Measurements from ENCODE around the gene ADGRB2. TPM values are rescaled to one million over a fixed set of nuclear protein-coding genes. Genes with fewer than 3 reads are reported as not detected.

ADGRB2 gene
- total and polyA plus RNA-seq, 2 of the 4 experiments (the other 2 are of a cell fraction), result 2.2 to 11.9 TPM

DNA sequence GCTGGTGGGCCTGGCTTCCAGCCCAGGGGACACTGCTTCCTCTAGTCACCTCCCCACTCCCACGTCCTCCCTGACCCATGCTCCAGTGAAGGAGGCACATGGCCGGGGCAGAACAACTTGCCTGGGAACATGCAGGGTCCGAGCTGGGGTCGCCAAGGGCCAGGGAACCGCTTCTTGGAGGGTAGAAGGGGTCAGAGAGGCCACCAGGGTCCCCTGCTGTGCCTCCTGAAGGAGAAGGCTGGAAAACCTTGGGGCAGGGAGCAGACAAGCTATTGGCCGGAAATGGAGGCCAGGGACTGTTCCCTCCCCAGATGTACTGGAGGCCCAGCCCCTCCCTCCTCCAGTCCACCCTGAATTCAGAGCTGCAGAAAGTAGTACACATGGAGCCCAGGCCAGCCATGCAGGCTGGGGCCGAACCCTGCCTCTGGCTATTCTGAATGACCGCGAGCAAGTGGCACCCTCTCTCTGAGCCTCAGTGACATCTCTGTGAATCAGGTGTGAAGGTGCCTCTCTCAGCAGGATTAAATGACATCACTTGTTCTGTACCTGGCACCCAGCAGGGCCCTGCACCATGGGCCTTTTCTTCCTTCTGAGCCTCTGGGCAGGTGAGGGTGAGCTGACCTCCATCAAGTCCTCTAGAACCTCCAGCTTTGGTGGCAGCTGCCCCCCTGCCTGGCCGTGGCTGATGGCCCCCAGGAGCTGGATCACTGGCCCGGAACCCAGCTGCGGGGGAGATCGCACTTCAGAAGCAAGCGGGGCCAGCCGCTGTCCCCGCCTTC lies 35.9 kb upstream of the ADGRB2 start:
- Histone ChIP-seq H3K9ac (ENCODE audit: low read depth, low read length) (no peak overlapping the region), H3K27ac (ENCODE audit: insufficient read depth, low read length) (peak overlapping the region; percentile 77), H3K4me3 (ENCODE audit: insufficient read depth, low read depth, low read length) (no peak overlapping the region), H3K18ac (ENCODE audit: low read depth, low read length) (peak overlapping the region; percentile 42), H4K91ac (ENCODE audit: insufficient read depth, low read depth, low read length) (peak overlapping the region; percentile 76), H3K4me2 (ENCODE audit: low read depth, low read length) (no peak overlapping the region), H3K4ac (ENCODE audit: low read depth, low read length) (peak overlapping the region; percentile 87), H2BK20ac (ENCODE audit: low read depth, low read length) (no peak overlapping the region; the same call in 1 of the 2 replicates), H4K8ac (ENCODE audit: low read depth in 2 of 2, low read length in 2 of 2) (peak overlapping the region; percentile 68 to 93; a peak in 3 of 4 replicates), H3K9me3 (ENCODE audit: control insufficient read depth, insufficient read depth, low read length) (no peaks in the 10 kb centered on the region), H3K27me3 (ENCODE audit: control insufficient read depth, insufficient read depth, low read length) (no peaks in the 10 kb centered on the region), H2AK5ac (ENCODE audit: low read depth, low read length) (peak overlapping the region; percentile 86), H3K4me1 (ENCODE audit: control insufficient read depth, insufficient read depth, low read length) (peaks cover 32% of the 10 kb centered on the region), H4K5ac (ENCODE audit: low read depth, low read length) (peak overlapping the region; percentile 5), H3K23ac (ENCODE audit: low read depth, low read length) (no peak overlapping the region), H2BK5ac (ENCODE audit: low read depth, low read length, poor library complexity, severe bottlenecking) (peak overlapping the region; percentile 80), H2AK9ac (replicated peaks; ENCODE audit: low read depth, low read length, poor library complexity) (peak overlapping the region; percentile 67), H4K20me1 (ENCODE audit: insufficient read depth, low read length) (peaks cover 13% of the 10 kb centered on the region), H3K79me1 (ENCODE audit: low read depth in 1 of 2, low read length in 2 of 2) (peaks cover 11 to 39% of the 10 kb centered on the region in 2 experiments; a peak in 2 of 4 replicates), H2AFZ (replicated peaks; ENCODE audit: low read length, poor library complexity) (peak overlapping the region; percentile 64), H3K56ac (ENCODE audit: extremely low read depth, insufficient read depth, low read length) (no peak overlapping the region), H3K14ac (replicated peaks; ENCODE audit: low read depth, low read length) (peak overlapping the region; percentile 78; the same call in 1 of the 2 replicates), H2BK120ac (ENCODE audit: low read depth, low read length) (peak overlapping the region; percentile 91), H2BK15ac (ENCODE audit: low read depth, low read length) (peak overlapping the region; percentile 93; the same call in 1 of the 3 replicates), H3K36me3 (ENCODE audit: control insufficient read depth, insufficient read depth, low read length) (peaks cover 1% of the 10 kb centered on the region; the same call in 1 of the 2 replicates), H3K9me1 (ENCODE audit: insufficient read depth, low read length) (peaks cover 18% of the 10 kb centered on the region)
- dilution Hi-C loops (cut with HindIII; ENCODE audit: low sequenced_read_pairs, unreplicated experiment) (no loop called here), in situ Hi-C loops (cut with MboI; ENCODE audit: low sequenced_read_pairs) (no loop called here), intact Hi-C loops (cut with micrococcal nuclease) (loop anchor here (2.0 to 10.0 kb wide), 3 partner anchors 137 to 365 kb away; no protein-coding TSS in a partner anchor)
- no peak for ATAC-seq (ENCODE audit: low read depth)
- POLR2A ChIA-PET (ENCODE audit: unreplicated experiment), result no interaction called here
- WGBS, 2 experiments (ENCODE audit: extremely low coverage in 2 of 2, insufficient read length in 1 of 2), result 98% methylated on average over 7 of the region's 16 CpGs; no CpG with 5 or more reads in 1 of the 2 experiments
- DNase-seq, result no peak
- CTCF ChIA-PET, result interaction anchor here (0.9 to 2.5 kb wide), 3 partner anchors 11 to 17 kb away, joined by 3 to 11 read pairs (median 3); no protein-coding TSS in a partner anchor
- BruUV-seq (replicated peaks), result no TSS peak
- TF ChIP-seq, protein P1, sequence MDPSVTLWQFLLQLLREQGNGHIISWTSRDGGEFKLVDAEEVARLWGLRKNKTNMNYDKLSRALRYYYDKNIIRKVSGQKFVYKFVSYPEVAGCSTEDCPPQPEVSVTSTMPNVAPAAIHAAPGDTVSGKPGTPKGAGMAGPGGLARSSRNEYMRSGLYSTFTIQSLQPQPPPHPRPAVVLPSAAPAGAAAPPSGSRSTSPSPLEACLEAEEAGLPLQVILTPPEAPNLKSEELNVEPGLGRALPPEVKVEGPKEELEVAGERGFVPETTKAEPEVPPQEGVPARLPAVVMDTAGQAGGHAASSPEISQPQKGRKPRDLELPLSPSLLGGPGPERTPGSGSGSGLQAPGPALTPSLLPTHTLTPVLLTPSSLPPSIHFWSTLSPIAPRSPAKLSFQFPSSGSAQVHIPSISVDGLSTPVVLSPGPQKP (IDR thresholded peaks at IDR 0.05; ENCODE audit: borderline replicate concordance, low read depth, low read length), result no peak
- TF ChIP-seq CHD1 (IDR thresholded peaks at IDR 0.05; ENCODE audit: low read depth, low read length) (no peak), MXI1 (IDR thresholded peaks at IDR 0.05; ENCODE audit: borderline replicate concordance, low read depth, low read length) (no peak), MAFK (IDR thresholded peaks at IDR 0.05; ENCODE audit: low read depth, low read length) (no peak), MAZ (IDR thresholded peaks at IDR 0.05; ENCODE audit: borderline replicate concordance, low read depth, low read length) (no peak), POLR2A (IDR thresholded peaks at IDR 0.05; ENCODE audit: low read depth, low read length) (no peak), RAD21 (IDR thresholded peaks at IDR 0.05; ENCODE audit: low read length) (no peak), RCOR1 (IDR thresholded peaks at IDR 0.05; ENCODE audit: insufficient replicate concordance, low read length) (no peak), BHLHE40 (IDR thresholded peaks at IDR 0.05; ENCODE audit: low read depth, low read length) (no peak), NFE2L2 (IDR thresholded peaks at IDR 0.05; ENCODE audit: low read depth, low read length) (no peak), RFX5 (IDR thresholded peaks at IDR 0.05; ENCODE audit: low read depth, low read length) (no peak), SMC3 (IDR thresholded peaks at IDR 0.05; ENCODE audit: low read depth, low read length) (no peak)
- TF ChIP-seq, protein P2, sequence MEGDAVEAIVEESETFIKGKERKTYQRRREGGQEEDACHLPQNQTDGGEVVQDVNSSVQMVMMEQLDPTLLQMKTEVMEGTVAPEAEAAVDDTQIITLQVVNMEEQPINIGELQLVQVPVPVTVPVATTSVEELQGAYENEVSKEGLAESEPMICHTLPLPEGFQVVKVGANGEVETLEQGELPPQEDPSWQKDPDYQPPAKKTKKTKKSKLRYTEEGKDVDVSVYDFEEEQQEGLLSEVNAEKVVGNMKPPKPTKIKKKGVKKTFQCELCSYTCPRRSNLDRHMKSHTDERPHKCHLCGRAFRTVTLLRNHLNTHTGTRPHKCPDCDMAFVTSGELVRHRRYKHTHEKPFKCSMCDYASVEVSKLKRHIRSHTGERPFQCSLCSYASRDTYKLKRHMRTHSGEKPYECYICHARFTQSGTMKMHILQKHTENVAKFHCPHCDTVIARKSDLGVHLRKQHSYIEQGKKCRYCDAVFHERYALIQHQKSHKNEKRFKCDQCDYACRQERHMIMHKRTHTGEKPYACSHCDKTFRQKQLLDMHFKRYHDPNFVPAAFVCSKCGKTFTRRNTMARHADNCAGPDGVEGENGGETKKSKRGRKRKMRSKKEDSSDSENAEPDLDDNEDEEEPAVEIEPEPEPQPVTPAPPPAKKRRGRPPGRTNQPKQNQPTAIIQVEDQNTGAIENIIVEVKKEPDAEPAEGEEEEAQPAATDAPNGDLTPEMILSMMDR (conservative IDR thresholded peaks at IDR 0.05; ENCODE audit: low read depth, low read length), result no peak
- TF ChIP-seq, protein P3, sequence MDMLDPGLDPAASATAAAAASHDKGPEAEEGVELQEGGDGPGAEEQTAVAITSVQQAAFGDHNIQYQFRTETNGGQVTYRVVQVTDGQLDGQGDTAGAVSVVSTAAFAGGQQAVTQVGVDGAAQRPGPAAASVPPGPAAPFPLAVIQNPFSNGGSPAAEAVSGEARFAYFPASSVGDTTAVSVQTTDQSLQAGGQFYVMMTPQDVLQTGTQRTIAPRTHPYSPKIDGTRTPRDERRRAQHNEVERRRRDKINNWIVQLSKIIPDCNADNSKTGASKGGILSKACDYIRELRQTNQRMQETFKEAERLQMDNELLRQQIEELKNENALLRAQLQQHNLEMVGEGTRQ (IDR thresholded peaks at IDR 0.05; ENCODE audit: low read depth, low read length), result no peak

All from IMR-90 (cell line).